ENCODE results near the gene PBX2.

PBX2 gene

DNA sequence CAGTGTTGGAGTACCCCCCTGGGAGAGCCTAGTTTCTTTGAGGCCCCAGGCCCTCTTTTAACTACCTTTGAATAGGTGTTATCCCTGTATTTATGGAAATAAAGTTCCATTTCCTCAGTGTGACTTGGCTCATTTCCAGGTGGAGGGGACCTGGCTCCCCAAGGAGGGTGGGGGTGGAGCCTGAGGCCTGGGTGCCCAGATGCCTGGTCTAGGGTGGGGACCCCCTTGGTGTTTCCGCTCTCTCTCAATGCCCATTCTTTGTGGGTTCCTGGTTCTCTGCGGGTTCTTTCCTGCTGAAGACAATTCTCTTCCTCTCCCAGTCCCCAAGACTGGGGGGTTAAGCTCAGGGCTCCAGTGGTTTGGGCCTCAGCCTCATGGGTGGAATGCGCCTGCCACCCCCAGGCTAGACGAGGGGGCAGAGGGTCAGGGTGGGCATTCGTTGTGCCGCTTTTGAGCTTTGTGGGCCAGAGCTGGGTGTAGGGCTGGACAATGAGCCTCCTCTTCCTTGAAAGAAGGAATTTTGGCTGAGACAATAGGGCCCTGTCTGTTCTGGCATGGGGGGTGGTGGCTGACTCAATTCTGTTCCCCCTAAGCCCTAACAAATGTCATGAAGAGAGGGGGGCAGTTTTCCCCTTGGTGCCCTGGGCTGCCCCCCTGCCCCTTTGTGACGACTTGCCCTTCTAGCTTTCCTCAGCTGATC is 26.3 kb downstream of the PBX2 start:
- TF ChIP-seq, protein P1, sequence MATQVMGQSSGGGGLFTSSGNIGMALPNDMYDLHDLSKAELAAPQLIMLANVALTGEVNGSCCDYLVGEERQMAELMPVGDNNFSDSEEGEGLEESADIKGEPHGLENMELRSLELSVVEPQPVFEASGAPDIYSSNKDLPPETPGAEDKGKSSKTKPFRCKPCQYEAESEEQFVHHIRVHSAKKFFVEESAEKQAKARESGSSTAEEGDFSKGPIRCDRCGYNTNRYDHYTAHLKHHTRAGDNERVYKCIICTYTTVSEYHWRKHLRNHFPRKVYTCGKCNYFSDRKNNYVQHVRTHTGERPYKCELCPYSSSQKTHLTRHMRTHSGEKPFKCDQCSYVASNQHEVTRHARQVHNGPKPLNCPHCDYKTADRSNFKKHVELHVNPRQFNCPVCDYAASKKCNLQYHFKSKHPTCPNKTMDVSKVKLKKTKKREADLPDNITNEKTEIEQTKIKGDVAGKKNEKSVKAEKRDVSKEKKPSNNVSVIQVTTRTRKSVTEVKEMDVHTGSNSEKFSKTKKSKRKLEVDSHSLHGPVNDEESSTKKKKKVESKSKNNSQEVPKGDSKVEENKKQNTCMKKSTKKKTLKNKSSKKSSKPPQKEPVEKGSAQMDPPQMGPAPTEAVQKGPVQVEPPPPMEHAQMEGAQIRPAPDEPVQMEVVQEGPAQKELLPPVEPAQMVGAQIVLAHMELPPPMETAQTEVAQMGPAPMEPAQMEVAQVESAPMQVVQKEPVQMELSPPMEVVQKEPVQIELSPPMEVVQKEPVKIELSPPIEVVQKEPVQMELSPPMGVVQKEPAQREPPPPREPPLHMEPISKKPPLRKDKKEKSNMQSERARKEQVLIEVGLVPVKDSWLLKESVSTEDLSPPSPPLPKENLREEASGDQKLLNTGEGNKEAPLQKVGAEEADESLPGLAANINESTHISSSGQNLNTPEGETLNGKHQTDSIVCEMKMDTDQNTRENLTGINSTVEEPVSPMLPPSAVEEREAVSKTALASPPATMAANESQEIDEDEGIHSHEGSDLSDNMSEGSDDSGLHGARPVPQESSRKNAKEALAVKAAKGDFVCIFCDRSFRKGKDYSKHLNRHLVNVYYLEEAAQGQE (IDR thresholded peaks at IDR 0.05; ENCODE audit: insufficient replicate concordance, low read depth), result no peak
- TF ChIP-seq POLR2AphosphoS5 (IDR thresholded peaks at IDR 0.05; ENCODE audit: low read depth), result no peak
- TF ChIP-seq GABPA (IDR thresholded peaks at IDR 0.05; ENCODE audit: low read depth), result no peak
- no peak for TF ChIP-seq SPI1 (IDR thresholded peaks at IDR 0.05; ENCODE audit: borderline replicate concordance, low read depth)
- TF ChIP-seq, protein P2, sequence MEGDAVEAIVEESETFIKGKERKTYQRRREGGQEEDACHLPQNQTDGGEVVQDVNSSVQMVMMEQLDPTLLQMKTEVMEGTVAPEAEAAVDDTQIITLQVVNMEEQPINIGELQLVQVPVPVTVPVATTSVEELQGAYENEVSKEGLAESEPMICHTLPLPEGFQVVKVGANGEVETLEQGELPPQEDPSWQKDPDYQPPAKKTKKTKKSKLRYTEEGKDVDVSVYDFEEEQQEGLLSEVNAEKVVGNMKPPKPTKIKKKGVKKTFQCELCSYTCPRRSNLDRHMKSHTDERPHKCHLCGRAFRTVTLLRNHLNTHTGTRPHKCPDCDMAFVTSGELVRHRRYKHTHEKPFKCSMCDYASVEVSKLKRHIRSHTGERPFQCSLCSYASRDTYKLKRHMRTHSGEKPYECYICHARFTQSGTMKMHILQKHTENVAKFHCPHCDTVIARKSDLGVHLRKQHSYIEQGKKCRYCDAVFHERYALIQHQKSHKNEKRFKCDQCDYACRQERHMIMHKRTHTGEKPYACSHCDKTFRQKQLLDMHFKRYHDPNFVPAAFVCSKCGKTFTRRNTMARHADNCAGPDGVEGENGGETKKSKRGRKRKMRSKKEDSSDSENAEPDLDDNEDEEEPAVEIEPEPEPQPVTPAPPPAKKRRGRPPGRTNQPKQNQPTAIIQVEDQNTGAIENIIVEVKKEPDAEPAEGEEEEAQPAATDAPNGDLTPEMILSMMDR (IDR thresholded peaks at IDR 0.05; ENCODE audit: insufficient read depth, low read length), result no peak
- no peak overlapping the region for H3K27ac ChIP-seq (replicated peaks)
- DNase-seq (ENCODE audit: low read depth in 1 of 2, low spot score in 1 of 2), result no peak
- H3K27me3 ChIP-seq (ENCODE audit: insufficient read depth, poor library complexity, severe bottlenecking), result no peaks in the 10 kb centered on the region
- no peak overlapping the region for H3K4me3 ChIP-seq (replicated peaks; ENCODE audit: insufficient read depth, low read length)

DNA sequence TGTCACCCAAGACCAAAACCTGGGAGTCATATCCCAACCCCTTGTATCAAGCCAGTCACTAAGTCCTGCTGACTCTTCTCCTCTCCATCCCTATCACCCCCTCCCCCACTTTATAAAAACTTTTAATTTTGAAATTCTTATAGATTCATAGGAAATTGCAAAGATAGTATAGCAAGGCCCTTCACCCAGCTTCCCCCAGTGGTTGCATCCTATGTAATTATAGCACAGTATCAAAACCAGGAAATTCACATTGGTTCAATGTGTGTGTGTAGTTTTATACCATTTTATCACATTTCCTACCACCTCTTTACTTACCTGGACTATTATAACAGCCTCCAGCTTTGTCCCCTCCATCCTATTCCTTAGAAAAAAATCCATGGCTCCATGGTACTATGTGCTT is 31.9 kb downstream of the PBX2 start:
- peaks cover 14% of the 10 kb centered on the region for H3K27me3 ChIP-seq (ENCODE audit: insufficient read depth, poor library complexity, severe bottlenecking)
- no peak overlapping the region for H3K4me3 ChIP-seq (replicated peaks; ENCODE audit: insufficient read depth, low read length)
- H3K27ac ChIP-seq (replicated peaks), result no peak overlapping the region
- TF ChIP-seq, protein P1 (IDR thresholded peaks at IDR 0.05; ENCODE audit: insufficient replicate concordance, low read depth), result no peak
- TF ChIP-seq GABPA (IDR thresholded peaks at IDR 0.05; ENCODE audit: low read depth) (no peak), POLR2AphosphoS5 (IDR thresholded peaks at IDR 0.05; ENCODE audit: low read depth) (no peak), SPI1 (IDR thresholded peaks at IDR 0.05; ENCODE audit: borderline replicate concordance, low read depth) (no peak)
- TF ChIP-seq, protein P2 (IDR thresholded peaks at IDR 0.05; ENCODE audit: insufficient read depth, low read length), result no peak
- DNase-seq (ENCODE audit: low read depth in 1 of 2, low spot score in 1 of 2), result no peak

DNA sequence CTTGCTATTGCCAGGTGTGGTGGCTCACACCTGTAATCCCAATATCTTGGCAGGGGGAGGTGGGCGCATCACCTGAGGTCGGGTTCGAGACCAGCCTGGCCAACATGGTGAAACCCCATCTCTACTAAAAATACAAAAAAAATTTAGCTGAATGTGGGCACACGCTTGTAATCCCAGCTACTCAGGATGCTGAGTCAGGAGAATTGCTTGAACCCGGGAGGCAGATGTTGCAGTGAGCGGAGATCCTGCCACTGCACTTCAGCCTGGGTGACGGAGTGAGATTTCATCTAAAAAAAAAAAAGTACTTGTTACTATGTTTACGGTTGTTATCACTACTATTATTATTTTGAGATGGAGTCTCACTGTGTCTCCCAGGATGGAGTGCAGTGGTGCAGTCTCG is 33.1 kb downstream of the PBX2 start:
- TF ChIP-seq, protein P1 (IDR thresholded peaks at IDR 0.05; ENCODE audit: insufficient replicate concordance, low read depth), result no peak
- TF ChIP-seq POLR2AphosphoS5 (IDR thresholded peaks at IDR 0.05; ENCODE audit: low read depth) (no peak), SPI1 (IDR thresholded peaks at IDR 0.05; ENCODE audit: borderline replicate concordance, low read depth) (no peak), GABPA (IDR thresholded peaks at IDR 0.05; ENCODE audit: low read depth) (no peak)
- TF ChIP-seq, protein P2 (IDR thresholded peaks at IDR 0.05; ENCODE audit: insufficient read depth, low read length), result no peak
- no peak overlapping the region for H3K4me3 ChIP-seq (replicated peaks; ENCODE audit: insufficient read depth, low read length)
- peaks cover 18% of the 10 kb centered on the region for H3K27me3 ChIP-seq (ENCODE audit: insufficient read depth, poor library complexity, severe bottlenecking)
- H3K27ac ChIP-seq (replicated peaks), result no peak overlapping the region
- DNase-seq (ENCODE audit: low read depth in 1 of 2, low spot score in 1 of 2), result no peak
